ENCODE results near the gene GDPD5.
A peak's percentile ranks its signal among the peaks of the same experiment; 100 is the strongest.

GDPD5 gene

DNA sequence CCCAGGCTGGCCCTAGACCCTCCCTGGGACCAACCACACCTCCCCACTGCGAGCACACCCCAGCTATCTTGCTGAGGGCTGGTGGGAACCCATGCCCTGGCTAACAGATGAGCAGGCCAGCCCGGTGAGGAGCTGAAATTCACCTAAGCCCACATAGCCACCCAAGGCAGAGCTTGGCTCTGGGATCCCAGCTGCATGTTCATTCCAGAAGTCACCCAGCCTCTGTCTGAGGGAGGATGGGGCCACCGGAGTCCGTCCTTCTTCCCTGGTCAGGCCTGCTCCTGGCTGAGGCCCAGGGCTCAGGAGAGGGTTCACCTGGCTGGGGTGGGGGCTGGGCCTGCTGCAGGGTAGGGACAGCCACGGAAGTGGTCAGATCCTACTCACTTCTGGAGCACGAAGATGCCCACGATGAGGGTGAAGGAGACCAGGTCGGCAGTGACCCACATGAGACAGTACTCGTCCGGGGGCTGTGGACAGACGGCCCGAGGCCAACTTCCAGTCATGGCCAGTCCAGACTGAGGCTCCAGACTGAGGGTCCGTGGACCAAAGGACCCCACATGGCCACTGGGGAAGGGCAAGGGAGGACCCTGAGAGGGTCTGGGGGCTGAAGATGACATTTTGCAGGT, 86.1 kb downstream of the GDPD5 start:
- no peak overlapping the region for H3K4me3 ChIP-seq (ENCODE audit: low read length)
- no peak for DNase-seq (ENCODE audit: low read depth, low spot score)

DNA sequence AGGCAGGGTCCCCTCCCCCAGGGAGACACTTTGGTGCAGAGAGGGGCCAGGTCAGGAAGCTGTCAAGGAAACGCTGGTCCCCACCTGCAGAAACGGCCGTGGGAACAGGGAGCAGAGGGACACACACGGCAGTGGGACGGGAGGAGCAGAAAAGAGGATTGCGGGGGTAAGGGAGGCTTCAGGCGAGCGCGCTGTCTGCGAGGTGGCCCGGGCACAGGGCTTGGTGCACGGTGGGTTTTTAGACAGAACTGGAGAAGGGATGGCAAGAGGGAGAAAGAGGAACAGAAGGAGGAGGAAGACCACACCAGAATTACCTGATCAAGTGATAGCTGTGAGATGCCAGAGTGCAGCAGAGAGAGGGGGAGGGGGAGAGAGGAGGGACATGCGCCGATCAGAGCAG, 86.7 kb downstream of the GDPD5 start:
- DNase-seq (ENCODE audit: low read depth, low spot score) = no peak
- H3K4me3 ChIP-seq (ENCODE audit: low read length) = no peak overlapping the region

DNA sequence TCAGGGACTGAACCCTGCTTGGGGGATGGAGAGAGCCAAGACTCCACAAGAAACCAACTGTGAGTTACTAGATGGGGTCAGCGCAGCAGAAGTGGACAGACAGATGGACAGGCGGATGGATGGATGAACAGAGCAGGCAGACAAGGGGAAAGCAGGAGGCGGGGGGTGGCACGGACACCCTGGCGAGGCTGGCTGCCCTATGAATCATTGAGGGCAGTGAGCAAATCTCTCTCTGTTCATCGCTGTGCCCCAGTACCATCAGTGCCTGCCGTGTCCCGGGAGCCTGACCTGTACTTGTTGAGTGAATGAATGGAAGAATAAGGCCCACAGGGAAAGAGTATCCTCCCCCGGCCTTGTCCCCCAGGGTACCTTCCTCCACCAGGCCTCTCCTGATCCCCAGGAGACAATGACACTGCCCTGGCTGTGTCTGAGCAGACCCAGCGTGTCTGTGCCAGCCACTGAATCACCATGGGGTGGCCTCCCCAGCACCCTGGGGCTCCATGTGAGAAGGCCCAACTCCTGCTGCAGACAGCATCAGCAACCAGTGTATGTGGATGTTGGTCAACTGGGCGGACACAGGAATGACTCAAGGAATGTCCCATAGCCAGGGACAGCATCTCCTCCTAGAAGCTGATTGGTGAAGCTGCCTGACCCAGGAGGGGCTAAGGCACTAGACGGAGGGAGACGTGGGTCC, 87.6 kb downstream of the GDPD5 start:
- DNase-seq (ENCODE audit: low read depth, low spot score) = no peak
- no peak overlapping the region for H3K4me3 ChIP-seq (ENCODE audit: low read length)

DNA sequence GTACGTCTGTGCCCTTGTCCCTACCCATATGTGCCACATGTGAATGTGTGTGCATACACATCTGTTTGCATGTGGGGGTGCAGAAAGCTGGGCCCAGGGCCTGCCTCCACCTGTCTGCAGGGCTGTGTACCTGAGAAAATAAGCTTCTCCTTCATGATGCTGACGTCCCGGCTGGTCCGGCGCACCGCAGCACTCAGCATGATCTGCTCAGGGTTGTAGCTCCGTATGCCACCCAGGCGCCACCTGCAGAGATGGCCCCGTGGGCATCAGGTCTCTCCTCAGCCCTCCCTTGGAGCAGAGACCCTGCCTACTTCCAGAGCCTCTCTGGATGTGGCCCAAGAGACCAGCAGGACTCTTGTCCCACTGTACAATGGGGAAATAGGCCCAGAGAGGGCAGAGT, 88.9 kb downstream of the GDPD5 start:
- H3K4me3 ChIP-seq (ENCODE audit: low read length) = no peak overlapping the region
- DNase-seq (ENCODE audit: low read depth, low spot score) = no peak

DNA sequence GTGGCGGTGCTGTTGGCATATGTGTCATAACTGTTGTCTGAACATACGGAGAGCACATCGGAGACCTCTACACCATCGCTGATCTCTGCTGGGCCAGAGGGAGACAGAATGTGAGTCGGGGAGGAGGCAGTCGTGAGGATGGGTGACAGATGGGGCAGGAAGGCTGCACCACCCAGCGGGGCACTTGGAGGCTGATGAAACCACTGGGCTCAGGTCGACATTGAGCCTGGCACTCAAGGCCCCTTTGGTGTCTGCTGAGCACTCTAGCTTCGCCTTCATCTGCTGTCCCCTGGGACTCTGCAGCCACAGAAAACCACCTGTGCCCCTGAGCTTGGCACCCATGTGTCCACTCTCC, 90.2 kb downstream of the GDPD5 start:
- H3K4me3 ChIP-seq (ENCODE audit: low read length) = no peak overlapping the region
- DNase-seq (ENCODE audit: low read depth, low spot score) = no peak

DNA sequence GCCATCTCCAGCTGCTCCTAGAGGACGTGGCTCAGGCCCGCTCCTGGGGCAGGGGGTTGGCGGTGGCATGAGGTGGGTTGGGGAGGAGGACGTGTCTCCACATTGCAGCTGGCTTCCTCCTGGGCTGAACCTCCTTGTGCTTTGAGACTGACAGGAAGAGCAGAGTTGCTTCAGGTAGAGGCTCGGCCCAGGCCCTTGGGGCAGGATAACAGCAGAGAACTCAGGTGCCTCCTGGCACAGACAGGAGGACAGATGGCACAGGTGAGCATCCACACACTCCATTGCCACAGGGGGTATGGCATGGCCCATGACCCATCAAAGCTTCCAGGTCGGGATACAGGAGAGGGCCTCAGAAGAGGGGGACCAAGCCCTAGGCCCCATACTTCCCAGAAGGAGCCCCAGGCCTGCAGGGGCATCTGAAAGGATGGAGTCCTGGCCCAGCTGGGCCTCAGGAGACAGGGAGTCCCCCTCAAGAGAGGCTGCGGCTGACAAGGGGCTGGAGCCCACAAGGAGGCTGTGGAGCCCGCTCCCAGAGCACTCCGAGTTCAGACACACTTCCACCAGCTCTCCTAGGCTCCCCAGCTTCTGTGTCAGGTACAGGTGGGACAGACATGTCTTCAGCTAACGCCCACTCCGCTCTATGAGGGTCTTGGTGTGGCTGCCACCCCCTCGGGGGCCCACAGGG, 90.7 kb downstream of the GDPD5 start:
- no peak overlapping the region for H3K4me3 ChIP-seq (ENCODE audit: low read length)
- DNase-seq (ENCODE audit: low read depth, low spot score) = no peak

DNA sequence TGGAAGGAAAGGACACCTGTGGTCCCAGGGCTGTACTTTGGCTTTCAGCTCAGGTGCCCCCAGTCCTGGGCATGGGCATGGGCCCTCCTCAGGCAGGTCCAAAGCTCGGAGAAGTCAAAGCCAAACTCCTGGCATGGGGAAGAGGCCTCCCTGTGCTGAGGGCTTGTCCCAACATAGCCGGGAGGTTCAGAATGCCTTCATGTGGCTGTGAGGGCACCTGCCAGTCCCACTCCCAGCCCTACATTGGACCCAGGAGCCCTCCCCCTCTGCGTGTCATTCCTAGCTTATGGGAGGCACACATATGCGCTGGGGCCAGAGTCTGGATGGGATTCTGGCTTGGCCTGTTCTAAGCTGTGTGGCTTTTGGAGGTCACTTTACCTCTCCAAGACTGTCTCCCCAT, 91.7 kb downstream of the GDPD5 start:
- DNase-seq (ENCODE audit: low read depth, low spot score) = no peak

DNA sequence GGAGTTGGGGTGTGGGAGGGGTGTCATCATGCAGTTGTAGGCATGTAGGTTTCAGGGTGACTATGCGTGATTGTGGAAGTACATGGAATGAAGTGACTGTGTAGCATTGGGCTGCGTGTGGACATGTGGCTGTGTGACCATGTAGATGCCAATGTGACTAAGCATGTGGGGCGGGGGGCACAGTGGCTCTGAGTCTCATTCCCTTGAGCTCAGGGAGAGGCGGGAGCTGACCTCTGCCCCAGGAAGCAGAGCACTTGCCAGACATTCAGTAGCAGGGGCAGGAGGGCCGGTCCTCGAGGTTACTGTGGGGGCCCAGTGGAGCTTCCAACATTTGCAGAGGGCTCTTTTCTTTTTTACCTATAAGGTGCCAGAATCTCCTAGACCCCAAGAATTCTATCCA, 92.3 kb downstream of the GDPD5 start:
- no peak overlapping the region for H3K4me3 ChIP-seq (ENCODE audit: low read length)
- DNase-seq (ENCODE audit: low read depth, low spot score) = no peak

More for the DNA sequence above, 91.7 kb downstream of the GDPD5 start:
- no peak overlapping the region for H3K4me3 ChIP-seq (ENCODE audit: low read length)

DNA sequence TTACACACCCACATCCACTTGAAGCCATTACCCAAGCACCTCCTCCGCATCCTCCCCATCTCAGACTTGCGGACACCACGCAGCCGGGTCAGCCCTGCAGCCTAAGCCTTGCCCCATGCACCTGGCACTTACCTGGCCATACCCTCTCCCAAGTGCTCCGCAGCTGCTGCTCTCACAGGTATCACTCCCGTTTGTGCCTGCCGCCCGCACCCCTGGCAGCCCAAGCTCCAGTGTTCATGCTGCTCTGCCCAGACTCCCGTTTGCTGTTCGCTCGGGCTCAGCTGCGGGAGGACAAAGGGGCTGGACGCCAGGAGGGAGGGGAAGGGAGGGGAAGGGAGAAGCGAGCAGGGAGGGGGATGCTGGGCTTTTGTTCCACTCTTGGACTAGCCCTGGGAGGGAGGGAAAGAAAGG, 92.8 kb downstream of the GDPD5 start, which contains the start of gene KLHL35:
Gene KLHL35, minus strand, starts transcription at position 293 of the 411 bp plus-strand sequence. CDS start 2,574 bp downstream, outside the sequence.
- no peak for DNase-seq (ENCODE audit: low read depth, low spot score)
- no peak within 1 kb of the TSS for H3K4me3 ChIP-seq (ENCODE audit: low read length)

DNA sequence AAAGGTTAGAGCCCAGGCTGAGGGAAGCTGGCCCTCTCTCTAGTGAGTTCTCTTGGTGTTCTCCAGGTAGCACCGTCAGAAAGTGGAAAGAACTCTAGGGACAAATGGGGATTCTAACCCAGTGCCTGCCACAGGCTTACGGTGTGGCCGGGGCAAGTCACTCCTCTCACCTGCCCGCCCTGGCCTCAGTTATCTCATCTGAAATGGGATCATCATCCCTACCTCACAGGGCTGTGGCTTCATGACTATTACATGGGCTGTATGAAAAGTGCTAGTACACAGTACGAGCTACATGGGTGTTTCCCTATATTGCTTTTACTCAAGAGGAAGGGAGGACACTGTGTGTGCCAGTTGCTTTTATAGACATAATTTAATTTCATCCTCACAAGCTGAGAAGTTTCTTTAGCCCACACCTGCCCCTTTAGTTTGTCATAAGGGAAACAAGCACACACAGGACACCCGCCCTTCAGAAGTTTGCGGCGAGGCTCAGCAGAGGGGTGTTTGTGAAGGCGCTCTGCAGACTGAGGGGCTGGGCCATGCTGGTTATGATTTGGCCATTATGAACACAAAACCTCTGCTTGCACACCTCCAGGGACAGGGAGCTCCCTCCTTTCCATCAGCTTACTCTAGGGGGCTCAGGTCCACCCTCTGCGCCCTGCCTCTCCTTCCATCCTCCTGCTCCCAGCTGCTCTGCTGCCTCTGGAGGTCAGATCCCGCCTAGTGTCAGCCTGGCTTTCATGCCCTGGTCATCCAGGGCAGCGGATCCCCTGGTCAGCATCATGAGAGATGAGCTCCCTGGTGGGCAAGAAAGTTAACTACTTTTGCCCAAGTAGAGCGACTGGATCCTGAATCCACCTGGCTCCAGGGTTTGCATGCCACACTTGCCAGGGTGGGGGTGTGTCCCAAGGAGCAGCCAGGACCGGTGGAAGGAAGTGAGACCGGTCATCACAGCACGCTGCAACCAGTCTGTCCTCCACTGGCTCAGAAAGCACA, 93.9 kb downstream of the GDPD5 start:
- DNase-seq (ENCODE audit: low read depth, low spot score) = no peak

DNA sequence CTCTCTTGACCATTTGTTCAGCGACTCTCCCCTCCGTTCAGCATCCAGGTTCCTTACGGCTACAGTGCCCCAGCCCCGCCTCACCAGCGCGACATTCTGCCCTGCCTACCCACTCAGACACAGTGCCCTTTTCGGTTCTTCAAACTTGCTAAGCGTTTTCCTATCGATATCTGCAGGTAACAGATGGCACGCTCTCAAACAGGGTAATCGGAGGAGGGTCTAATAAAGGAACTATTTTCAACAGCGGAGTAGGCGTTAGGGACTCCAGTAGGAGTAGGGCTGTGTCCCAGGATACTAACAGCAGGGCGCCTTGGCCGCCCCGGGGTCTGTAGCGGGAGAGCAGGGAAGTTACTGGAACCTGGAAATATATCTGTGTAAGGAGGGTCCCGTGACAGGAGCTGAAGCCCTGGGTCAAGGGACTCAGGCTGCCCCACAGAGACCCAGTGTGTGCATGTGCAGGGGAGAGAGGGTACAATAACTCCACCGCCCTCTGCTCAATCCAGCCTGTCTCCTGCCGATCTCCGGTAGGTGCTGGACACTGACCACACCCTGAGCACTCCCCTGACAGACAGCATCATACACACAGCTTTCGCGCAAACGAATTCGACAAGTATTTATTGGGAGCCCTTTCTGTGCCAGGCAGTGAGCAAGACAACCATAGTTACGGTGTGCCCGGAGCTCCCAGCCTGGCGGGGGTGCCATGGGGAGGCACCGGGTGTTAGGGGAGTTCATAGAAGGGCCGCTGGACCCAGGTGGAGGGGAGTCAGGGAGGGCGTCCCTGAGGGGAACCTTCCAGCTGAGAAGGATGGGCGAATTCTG, 94.8 kb downstream of the GDPD5 start:
- H3K4me3 ChIP-seq (ENCODE audit: low read length) = peak overlapping the region; percentile 51
- DNase-seq (ENCODE audit: low read depth, low spot score) = no peak

More for the DNA sequence above, 93.9 kb downstream of the GDPD5 start:
- H3K4me3 ChIP-seq (ENCODE audit: low read length) = no peak overlapping the region

DNA sequence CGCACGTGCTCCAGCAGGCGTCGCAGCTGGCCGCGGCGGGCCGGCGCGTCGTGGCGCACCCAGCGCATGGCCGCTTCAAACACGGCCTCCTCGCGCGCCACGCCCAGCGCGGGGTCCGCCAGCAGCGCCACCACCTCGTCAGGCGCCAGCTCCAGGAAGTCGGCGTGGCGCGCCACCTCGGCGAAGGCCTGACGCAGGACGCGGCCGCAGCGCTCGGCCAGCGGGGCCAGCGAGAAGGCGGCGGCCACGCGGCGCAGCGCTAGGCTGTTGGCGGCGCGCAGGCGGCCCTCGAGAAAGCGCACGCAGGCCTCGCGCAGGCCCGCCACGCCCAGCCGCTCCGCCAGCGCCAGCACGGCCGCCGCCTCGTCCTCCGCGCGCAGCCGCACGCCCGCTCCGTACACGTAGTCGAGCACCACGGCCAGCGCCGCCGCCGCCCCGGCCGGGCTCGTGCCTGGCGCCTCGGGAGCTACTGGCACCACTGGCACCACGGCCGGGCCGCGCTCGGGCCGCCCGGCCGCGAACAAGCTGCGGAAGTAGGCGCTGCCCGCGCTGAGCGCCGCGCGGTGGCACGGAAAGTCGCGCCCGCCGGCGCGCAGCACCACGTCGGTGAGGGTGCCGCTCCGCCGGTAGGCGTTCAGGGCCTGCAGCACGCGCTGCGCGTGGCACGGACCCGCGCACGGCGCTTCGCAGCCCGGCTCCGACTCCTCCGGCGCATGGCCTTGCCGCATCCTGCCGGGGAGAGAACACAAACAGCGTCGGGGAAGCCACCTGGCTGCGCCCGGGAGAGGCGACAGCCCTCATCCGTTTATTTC, 95.6 kb downstream of the GDPD5 start:
- peak; percentile 46 for DNase-seq (ENCODE audit: low read depth, low spot score)
- peak overlapping the region; percentile 51 for H3K4me3 ChIP-seq (ENCODE audit: low read length)

DNA sequence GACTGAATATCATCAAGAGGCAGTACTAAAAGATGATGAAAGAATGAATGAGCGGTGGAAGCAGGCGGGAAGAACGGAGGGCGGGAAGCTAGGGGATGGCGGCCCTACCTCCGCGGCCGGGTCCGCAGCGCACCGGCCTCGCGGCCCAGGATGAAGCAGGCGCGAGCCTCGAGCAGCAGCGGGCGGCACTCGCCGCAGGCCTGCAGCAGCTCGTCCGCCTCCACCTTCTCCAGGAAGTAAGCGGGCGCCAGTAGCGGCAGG, 96.2 kb downstream of the GDPD5 start:
- DNase-seq (ENCODE audit: low read depth, low spot score) = no peak
- H3K4me3 ChIP-seq (ENCODE audit: low read length) = no peak overlapping the region

DNA sequence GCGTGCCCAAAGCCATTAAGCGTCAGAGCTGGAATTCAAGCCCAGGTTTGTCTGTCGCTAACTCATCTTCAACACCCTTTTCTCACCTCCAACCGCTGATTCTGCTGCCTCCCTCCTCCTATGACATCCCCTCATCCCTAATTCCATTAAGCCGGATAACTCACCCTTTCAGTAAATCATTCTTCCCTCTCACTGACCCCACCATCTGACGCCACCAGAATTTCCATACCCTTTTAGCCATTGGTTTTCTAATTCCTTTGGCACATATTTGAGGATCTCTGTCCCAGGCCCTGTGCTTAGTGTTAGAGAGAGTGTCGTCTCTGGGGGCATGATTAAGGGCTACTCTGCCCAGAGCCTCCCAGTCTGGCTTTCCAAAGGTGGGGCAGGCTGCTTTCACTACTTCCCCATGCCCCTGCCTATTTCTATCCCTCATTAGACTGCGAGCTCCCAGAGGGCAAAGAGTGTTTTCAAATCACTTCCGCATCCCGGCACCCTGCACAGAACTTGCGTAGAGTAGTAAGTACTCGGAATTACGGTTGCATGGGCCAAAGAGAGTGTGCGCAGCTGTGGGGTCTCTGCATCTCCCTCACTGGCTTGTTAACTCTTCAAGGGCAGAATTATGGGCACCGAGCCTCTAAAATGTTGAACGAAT, 96.6 kb downstream of the GDPD5 start:
- no peak for DNase-seq (ENCODE audit: low read depth, low spot score)
- H3K4me3 ChIP-seq (ENCODE audit: low read length) = no peak overlapping the region

DNA sequence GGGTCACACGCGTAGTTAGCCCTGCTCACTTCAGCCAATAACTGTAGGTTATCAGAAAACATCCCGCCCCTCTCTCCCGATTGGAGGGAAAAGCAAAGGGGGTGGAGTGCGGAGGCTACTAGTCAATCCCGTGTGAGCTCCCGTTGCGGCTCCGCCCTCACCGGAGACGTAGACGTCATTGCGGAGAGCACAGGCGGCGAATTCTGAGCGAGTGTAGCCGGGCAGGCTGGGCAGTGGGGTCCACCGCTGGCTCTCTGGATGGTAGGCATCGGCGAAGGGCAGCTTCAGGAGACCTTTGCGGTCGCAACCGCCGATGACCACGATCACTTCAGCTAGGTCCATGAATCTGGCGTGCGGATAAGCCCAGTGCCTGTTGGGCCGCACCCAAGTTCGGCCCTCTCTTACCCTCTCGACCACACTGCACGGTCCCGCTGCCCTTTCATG, 97.4 kb downstream of the GDPD5 start:
- no peak for DNase-seq (ENCODE audit: low read depth, low spot score)
- no peak overlapping the region for H3K4me3 ChIP-seq (ENCODE audit: low read length)

DNA sequence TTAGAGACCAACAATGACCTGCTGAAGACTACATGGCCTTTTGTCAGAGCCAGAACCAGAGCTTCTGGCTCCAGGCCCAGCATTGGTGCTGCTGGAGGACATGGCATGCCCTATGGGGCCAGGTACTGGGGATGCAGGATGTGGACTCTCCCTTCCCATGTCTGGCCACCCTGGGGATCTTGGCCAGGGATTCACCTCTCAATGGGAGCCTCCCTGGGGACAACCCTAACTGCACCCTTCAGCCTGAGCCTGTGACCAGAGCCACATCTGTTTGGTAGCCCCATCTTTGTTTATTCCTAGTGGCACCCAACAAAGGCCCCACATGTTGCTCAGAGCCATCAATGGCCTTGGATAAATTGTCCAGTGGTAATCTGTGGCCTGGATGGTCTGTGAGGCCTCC, 98.6 kb downstream of the GDPD5 start:
- DNase-seq (ENCODE audit: low read depth, low spot score) = no peak
- H3K4me3 ChIP-seq (ENCODE audit: low read length) = no peak overlapping the region

DNA sequence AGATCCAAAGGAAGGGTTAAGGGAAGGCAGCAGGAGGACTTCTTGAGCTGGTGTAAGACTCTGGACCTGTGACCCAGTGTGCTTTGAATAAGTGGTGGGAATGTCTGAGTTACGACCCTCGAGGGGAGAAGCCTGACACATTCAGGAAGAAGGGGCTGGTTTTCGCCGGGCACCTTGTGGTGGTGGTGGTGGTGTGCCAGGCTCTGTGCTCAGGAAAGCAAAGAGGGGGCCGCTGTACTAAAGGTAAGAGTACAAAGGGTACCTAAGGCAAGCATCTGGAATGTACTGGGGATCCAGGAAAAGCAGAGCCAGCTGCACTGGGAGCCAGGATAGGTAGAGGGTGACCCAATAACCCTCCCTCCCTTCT, 99.0 kb downstream of the GDPD5 start:
- DNase-seq (ENCODE audit: low read depth, low spot score) = no peak
- no peak overlapping the region for H3K4me3 ChIP-seq (ENCODE audit: low read length)

DNA sequence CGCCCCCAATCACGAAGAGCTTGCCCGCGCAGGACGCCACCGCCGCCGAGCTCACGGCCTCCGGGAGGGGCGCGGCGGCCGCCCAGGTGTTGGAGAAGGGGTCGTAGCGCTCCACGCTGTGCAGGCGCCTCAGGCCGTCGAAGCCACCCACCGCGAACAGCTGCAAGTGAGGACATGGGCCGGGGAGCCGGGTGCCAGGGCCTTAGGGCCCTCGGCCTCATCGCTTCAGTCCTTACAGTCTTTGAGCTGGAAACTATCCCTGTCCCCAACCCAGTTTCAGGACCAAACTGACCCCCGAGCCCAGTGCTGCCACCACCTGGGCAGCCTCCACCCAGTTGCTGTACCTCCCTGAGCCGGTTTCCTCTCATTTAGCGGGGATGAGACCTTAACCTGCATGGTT, 100.3 kb downstream of the GDPD5 start:
- no peak for DNase-seq (ENCODE audit: low read depth, low spot score)
- H3K4me3 ChIP-seq (ENCODE audit: low read length) = no peak overlapping the region

All from Jurkat, Clone E6-1 (cell line).